Brain microvascular endothelial cell (primary cell): ENCODE data around the gene C12orf56.
"Not testable (repeated sequence)": the region's sequence is repeated elsewhere in the genome, so short reads cannot be mapped to it uniquely, and the experiment has no call there.

Source experiments
- DNase-seq: peaks from one replicate; pipeline ENCODE4 v3.0.0-alpha.2; 2020
- H3K27ac ChIP-seq: fragments of 250-450 bp; sonication (Bioruptor Pico); 2 replicates; pipeline ENCODE4 v1.5.1; 2020; ENCODE audit warnings: mild to moderate bottlenecking, moderate library complexity
- H3K27me3 ChIP-seq: fragments of 250-450 bp; sonication (Bioruptor Pico); replicated peaks from 2 replicates; pipeline ENCODE4 v1.5.1; 2020; ENCODE audit warnings: mild to moderate bottlenecking
- H3K36me3 ChIP-seq: fragments of 250-450 bp; sonication (Bioruptor Pico); replicated peaks from 2 replicates; pipeline ENCODE4 v1.5.1; 2020; ENCODE audit warnings: mild to moderate bottlenecking
- H3K4me3 ChIP-seq: 2 replicates; pipeline ENCODE4 v1.5.1; 2011; ENCODE audit warnings: low read depth, mild to moderate bottlenecking, control low read depth, low read length, moderate library complexity
- CTCF ChIP-seq: IDR thresholded peaks from 2 replicates; pipeline ENCODE4 v1.5.1; 2011; ENCODE audit warnings: low read depth, mild to moderate bottlenecking, moderate library complexity, low read length, control low read depth, inconsistent platforms; ENCODE audit errors: missing control alignments
- in situ Hi-C: cut with HindIII; loops from 2 replicates; pipeline ENCODE4 v1.10.0; 2017; ENCODE audit warnings: low sequenced_read_pairs, low pct_ligation_motif_present

The C12orf56 gene

GRCh38 chr12:64311877-64312276 lies 78.7 kb downstream of the C12orf56 start:
- no peak for TF ChIP-seq CTCF
- Histone ChIP-seq H3K27ac (no peak overlapping the region), H3K4me3 (no peak overlapping the region), H3K36me3 (no peaks in the 10 kb centered on the region), H3K27me3 (no peaks in the 10 kb centered on the region)
- DNase-seq: no peak
- in situ Hi-C loops: no loop called here

GRCh38 chr12:64304571-64304970 lies 86.0 kb downstream of the C12orf56 start:
- no peaks in the 10 kb centered on the region for H3K36me3 ChIP-seq
- H3K27ac ChIP-seq: no peak overlapping the region
- H3K27me3 ChIP-seq: no peaks in the 10 kb centered on the region
- in situ Hi-C loops: no loop called here
- DNase-seq: no peak
- no peak for TF ChIP-seq CTCF
- no peak overlapping the region for H3K4me3 ChIP-seq

- in situ Hi-C loops: no loop called here
- Histone ChIP-seq H3K27me3 (no peaks in the 10 kb centered on the region), H3K36me3 (no peaks in the 10 kb centered on the region), H3K4me3 (no peak overlapping the region), H3K27ac (no peak overlapping the region)
- DNase-seq: no peak
- no peak for TF ChIP-seq CTCF
These were observed 90.9 kb downstream of the C12orf56 start for GRCh38 chr12:64299628-64300027.

- in situ Hi-C loops: no loop called here
- no peak for DNase-seq
- Histone ChIP-seq H3K27ac (no peak overlapping the region), H3K27me3 (no peaks in the 10 kb centered on the region), H3K4me3 (no peak overlapping the region), H3K36me3 (no peaks in the 10 kb centered on the region)
- no peak for TF ChIP-seq CTCF
These were observed 94.3 kb downstream of the C12orf56 start for GRCh38 chr12:64296301-64296700.

GRCh38 chr12:64293654-64294364 lies 96.7 kb downstream of the C12orf56 start:
- no peak for TF ChIP-seq CTCF
- DNase-seq: no peak
- Histone ChIP-seq H3K27me3 (no peaks in the 10 kb centered on the region), H3K36me3 (no peaks in the 10 kb centered on the region), H3K27ac (no peak overlapping the region), H3K4me3 (no peak overlapping the region)
- in situ Hi-C loops: no loop called here

GRCh38 chr12:64293174-64293573 lies 97.4 kb downstream of the C12orf56 start:
- H3K4me3 ChIP-seq, H3K27ac ChIP-seq, H3K27me3 ChIP-seq, H3K36me3 ChIP-seq, DNase-seq, in situ Hi-C loops: not testable (repeated sequence)
